HCEC 1CT (cell line): ENCODE data around the gene PHIP.
"Not testable (repeated sequence)": the region's sequence is repeated elsewhere in the genome, so short reads cannot be mapped to it uniquely, and the experiment has no call there.

ENCODE experiments used
- DNase-seq: peaks from one replicate; pipeline ENCODE4 v3.0.0-alpha.2; 2017

PHIP gene

DNA sequence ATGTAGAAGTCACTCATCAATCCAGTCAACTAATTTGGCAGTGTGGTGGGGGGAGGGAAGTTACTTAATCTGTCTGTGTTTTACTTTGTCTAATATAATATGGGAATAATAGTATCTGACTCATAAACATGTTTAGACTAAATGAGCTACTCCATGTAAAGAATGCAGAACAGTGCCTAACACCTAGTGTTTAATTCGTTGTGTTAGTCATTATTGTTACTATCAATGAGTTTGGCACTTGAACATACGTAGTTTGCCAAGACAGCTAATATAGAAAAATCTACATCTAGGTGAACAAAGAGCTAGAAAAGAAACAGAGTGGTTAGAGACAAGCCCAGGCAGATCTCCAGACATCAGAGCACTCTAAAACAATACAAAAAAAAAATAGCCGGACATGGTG is 161.6 kb downstream of the PHIP start:
- DNase-seq, result no peak

DNA sequence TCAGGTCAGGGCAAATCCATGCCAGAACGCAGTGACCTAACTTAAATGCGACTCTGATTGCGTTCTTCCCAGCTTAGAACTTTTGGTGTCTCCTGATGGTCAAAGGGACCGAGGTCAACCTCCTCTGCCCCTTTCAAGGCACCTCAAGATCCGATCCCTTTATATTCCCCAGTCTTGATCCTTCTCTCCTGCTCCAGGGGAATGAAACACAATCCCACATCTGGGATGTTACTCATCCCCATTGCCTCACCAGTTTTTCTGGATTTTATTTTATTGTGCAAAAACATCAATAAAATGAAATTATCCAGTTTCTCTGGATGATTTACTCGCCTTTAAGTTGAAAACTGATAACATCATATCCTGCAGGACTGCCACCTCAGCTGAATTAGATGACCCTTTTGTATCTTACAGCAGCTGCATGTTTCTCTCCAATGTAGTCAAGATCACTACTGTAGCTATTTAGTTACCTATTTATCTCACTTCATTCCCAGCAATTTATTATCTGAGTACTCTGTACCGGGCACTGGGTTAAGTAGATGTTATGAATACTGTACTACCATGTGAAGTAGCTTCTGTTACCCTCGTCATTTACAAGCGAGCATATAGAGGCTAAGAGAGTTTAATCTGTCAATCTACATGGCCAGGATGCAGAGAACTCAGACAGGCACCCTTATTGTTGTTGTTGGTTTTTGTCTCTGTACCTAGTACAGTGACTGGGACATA is 166.7 kb downstream of the PHIP start:
- no peak for DNase-seq

DNA sequence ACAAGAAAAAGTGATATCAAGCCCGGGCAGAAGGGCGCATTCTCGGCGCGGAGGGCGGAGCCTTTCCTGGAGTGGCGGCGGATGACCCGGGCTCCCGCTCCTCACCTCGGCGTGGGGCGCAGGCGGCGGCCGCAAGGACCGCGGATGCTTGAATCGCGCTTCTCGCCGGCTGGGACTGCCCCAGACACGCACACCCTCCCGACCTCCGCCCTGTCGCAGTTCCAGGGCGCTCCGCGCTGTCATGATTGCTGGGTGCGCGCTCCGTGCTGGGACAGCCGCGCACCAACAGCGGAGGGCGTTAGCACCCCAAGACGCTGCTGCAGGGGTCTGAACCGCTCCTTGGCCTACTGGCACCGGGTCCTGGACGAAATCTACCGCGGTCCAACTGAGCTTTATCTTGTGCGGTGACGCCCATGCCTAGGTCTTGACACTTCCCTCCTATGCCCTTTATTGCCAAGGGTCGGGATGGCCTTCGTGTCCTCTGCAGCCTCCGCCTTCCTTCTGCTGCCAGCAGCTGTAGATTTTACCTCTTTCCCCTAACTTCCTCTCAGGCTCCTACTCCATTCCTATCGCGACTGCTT is 167.4 kb downstream of the PHIP start:
- no peak for DNase-seq

DNA sequence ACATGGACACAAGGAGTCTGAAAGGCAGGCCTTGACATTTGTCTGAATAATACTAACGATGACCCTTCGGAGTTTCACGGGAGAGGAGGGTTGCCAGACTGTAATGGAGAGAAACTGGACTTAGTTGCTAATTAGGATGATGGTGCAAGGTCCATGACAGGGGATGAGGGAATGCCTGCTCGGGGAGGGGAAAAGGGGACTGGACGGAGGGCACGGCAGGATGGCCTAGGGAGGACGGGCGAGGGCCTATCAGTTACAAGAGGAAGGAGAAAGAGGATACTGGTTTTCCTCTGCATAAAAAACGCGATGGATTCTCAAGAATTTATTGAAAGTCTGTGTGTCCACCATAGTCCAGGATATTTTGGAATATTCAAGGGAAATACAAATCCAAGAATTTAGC is 168.0 kb downstream of the PHIP start:
- no peak for DNase-seq

DNA sequence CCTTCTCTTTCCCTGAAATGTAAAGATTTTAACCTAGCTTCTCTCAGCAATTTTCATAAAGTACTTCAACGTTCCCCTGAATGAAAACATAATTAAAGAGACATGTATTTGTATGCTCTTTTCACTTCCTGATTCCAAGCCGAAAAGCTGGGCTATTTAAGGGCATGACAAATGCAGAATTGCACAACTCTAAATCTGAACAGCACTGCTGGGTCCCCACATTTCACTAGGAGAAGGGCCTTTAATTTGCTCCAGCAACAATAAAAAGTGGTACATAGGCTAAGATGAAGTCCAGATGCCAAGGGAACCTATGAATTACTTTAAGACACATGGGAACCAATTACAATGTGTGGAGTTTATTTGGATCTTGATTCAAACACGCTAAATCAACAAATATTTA is 168.7 kb downstream of the PHIP start:
- peak; percentile 43 for DNase-seq

DNA sequence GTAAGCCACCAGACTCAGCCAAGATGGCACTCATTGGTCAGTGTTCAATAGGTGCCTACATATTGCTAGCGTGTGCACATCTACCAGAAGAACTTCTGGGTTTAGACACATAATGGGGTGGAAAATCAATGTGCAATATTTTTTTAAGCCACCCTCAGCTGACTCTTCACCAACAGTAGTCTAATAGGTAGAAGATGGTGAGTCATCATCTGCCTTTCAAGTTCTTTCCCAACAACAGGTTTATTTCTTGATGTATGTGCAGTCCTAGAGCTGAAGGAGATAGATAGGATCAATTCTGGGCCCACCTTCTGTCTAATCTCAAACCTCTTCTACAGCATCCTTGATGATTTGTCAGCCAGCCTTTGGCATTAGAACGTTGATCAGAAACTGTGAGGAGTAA is 169.4 kb downstream of the PHIP start:
- no peak for DNase-seq

DNA sequence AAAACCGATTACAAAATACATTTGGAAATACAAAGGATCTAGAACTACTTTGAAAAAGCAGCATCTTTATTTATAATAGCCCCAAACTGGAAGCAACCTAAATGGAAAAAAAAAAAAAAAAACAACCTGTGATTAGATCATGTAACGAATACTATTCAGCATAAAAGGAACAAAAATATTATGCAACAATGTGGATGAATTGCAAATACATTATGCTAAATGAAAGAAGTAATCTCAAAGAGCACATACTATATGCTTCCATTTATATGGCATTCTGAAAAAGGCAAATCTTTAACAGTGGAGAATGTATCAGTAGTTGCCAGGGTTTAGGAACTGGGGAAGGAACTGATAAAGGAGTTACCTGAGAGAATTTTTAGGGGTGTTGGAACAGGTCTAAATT is 181.8 kb downstream of the PHIP start:
- DNase-seq, result no peak

DNA sequence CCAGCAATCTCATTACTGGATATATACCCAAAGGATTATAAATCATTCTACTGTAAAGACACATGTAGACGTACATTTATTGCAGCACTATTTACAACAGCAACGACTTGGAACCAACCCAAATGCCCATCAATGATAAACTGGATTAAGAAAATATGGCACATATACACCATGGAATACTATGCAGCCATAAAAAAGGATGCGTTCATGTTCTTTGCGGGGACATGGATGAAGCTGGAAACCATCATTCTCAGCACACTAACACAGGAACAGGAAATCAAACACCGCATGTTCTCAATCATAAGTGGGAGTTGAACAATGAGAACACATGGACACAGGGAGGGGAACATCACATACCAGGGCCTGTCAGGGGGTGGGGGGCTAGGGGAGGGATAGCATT is 188.2 kb downstream of the PHIP start:
- DNase-seq, result not testable (repeated sequence)
